Endothelial cell (in vitro differentiated cells): ENCODE measurements around the gene SACS. TPM values are rescaled to one million over a fixed set of nuclear protein-coding genes. Genes with fewer than 3 reads are reported as not detected.

Experiments
- DNase-seq: peaks from one replicate; pipeline ENCODE4 v3.0.0; 2021; ENCODE audit warnings: low spot score
- H3K27ac Mint-ChIP-seq: one replicate; pipeline ENCODE4 v1.8.0; 2021; ENCODE audit warnings: mixed read lengths, inconsistent platforms; ENCODE audit not compliant: unreplicated experiment
- H3K27me3 Mint-ChIP-seq: one replicate; pipeline ENCODE4 v1.8.0; 2021; ENCODE audit warnings: mild to moderate bottlenecking, moderate library complexity, mixed read lengths, inconsistent platforms; ENCODE audit not compliant: unreplicated experiment
- H3K36me3 Mint-ChIP-seq: one replicate; pipeline ENCODE4 v1.8.0; 2021; ENCODE audit warnings: mild to moderate bottlenecking, low read depth, mixed read lengths, inconsistent platforms; ENCODE audit not compliant: unreplicated experiment
- H3K4me1 Mint-ChIP-seq: one replicate; pipeline ENCODE4 v1.8.0; 2021; ENCODE audit warnings: mild to moderate bottlenecking, mixed read lengths, inconsistent platforms; ENCODE audit not compliant: unreplicated experiment
- H3K4me3 Mint-ChIP-seq: one replicate; pipeline ENCODE4 v1.8.0; 2021; ENCODE audit warnings: mild to moderate bottlenecking, mixed read lengths, inconsistent platforms; ENCODE audit not compliant: unreplicated experiment
- H3K9me3 Mint-ChIP-seq: one replicate; pipeline ENCODE4 v1.8.0; 2021; ENCODE audit warnings: mixed read lengths, inconsistent platforms; ENCODE audit not compliant: unreplicated experiment
- CTCF ChIP-seq: fragments of 200-600 bp; sonication (generic); IDR thresholded peaks from one replicate; pipeline ENCODE4 v1.5.0; 2021; ENCODE audit warnings: antibody characterized with exemption; ENCODE audit not compliant: unreplicated experiment
- total RNA-seq: library from RNA; stranded (reverse); fragmentation: NEBNext Ultra II Directional; extraction: Animal tissue kit (Norgen Biotek cat#: 25700); gene quantifications from one replicate; pipeline ENCODE4 v1.2.1, GENCODE V29; 2021; ENCODE audit not compliant: unreplicated experiment

SACS gene
- total RNA-seq, 1 donor from 2014 or later = 45.8 TPM

- no peaks in the 10 kb centered on the region for H3K27me3 Mint-ChIP-seq
- no peak overlapping the region for H3K4me3 Mint-ChIP-seq
- no peaks in the 10 kb centered on the region for H3K36me3 Mint-ChIP-seq
- DNase-seq = no peak
- no peak for TF ChIP-seq CTCF
- no peak overlapping the region for H3K27ac Mint-ChIP-seq
- no peaks in the 10 kb centered on the region for H3K9me3 Mint-ChIP-seq
- no peaks in the 10 kb centered on the region for H3K4me1 Mint-ChIP-seq
Observed at GRCh38 chr13:23472189-23472588, 38.7 kb upstream of the SACS start.

- H3K4me3 Mint-ChIP-seq = no peak overlapping the region
- no peak for TF ChIP-seq CTCF
- H3K36me3 Mint-ChIP-seq = no peaks in the 10 kb centered on the region
- H3K9me3 Mint-ChIP-seq = no peaks in the 10 kb centered on the region
- H3K27me3 Mint-ChIP-seq = no peaks in the 10 kb centered on the region
- DNase-seq = no peak
- no peak overlapping the region for H3K27ac Mint-ChIP-seq
- H3K4me1 Mint-ChIP-seq = peaks cover under 1% of the 10 kb centered on the region
Observed at GRCh38 chr13:23470790-23471614, 37.5 kb upstream of the SACS start.

GRCh38 chr13:23469951-23470421 is 36.5 kb upstream of the SACS start:
- Mint-ChIP-seq H3K27ac (no peak overlapping the region), H3K4me3 (no peak overlapping the region), H3K9me3 (no peaks in the 10 kb centered on the region), H3K27me3 (no peaks in the 10 kb centered on the region), H3K4me1 (peaks cover 2% of the 10 kb centered on the region), H3K36me3 (no peaks in the 10 kb centered on the region)
- TF ChIP-seq CTCF = no peak
- no peak for DNase-seq

- no peak for TF ChIP-seq CTCF
- Mint-ChIP-seq H3K4me3 (no peak overlapping the region), H3K4me1 (peaks cover 2% of the 10 kb centered on the region), H3K36me3 (no peaks in the 10 kb centered on the region), H3K27ac (no peak overlapping the region), H3K9me3 (no peaks in the 10 kb centered on the region), H3K27me3 (no peaks in the 10 kb centered on the region)
- no peak for DNase-seq
Observed at GRCh38 chr13:23468811-23469210, 35.3 kb upstream of the SACS start.

- Mint-ChIP-seq H3K27ac (no peak overlapping the region), H3K4me1 (peaks cover 2% of the 10 kb centered on the region), H3K4me3 (no peak overlapping the region), H3K36me3 (no peaks in the 10 kb centered on the region), H3K27me3 (no peaks in the 10 kb centered on the region), H3K9me3 (no peaks in the 10 kb centered on the region)
- TF ChIP-seq CTCF = no peak
- no peak for DNase-seq
Observed at GRCh38 chr13:23467932-23468278, 34.4 kb upstream of the SACS start.
